ENCODE data around the gene MAN1A2.

GRCh38 chr1:117553471-117553870 is 186.2 kb downstream of the MAN1A2 start:
- TF ChIP-seq CTCF (IDR thresholded peaks at IDR 0.05; ENCODE audit: poor library complexity) = no peak
- no peak for TF ChIP-seq EZH2 (IDR thresholded peaks at IDR 0.05; ENCODE audit: borderline replicate concordance)

Data from hepatocyte (in vitro differentiated cells).